PC-9 (cell line): ENCODE results near the gene SNTG2.

Experiments used
- CTCF ChIP-seq: fragments of 200-600 bp; sonication (generic); conservative IDR thresholded peaks from 2 replicates; pipeline ENCODE4 v1.6.1; 2017; ENCODE audit warnings: mixed run types, antibody characterized with exemption, mild to moderate bottlenecking, moderate library complexity
- EZH2 ChIP-seq: fragments of 200-600 bp; sonication (generic); IDR thresholded peaks from 2 replicates; pipeline ENCODE4 v1.8.0; 2017; ENCODE audit warnings: antibody characterized with exemption, low read depth

- TF ChIP-seq EZH2 (no peak), CTCF (no peak)
These were observed 312.0 kb downstream of the SNTG2 start for GRCh38 chr2:1262609-1263008.
